GM18870 (cell line): ENCODE results near the gene FAM107B.

Experiments
- ATAC-seq: cut with Tn5 transposase; IDR thresholded peaks from one replicate; pipeline ENCODE4 v1.9.1; 2021; ENCODE audit warnings: moderate library complexity; ENCODE audit not compliant: unreplicated experiment

FAM107B gene

DNA sequence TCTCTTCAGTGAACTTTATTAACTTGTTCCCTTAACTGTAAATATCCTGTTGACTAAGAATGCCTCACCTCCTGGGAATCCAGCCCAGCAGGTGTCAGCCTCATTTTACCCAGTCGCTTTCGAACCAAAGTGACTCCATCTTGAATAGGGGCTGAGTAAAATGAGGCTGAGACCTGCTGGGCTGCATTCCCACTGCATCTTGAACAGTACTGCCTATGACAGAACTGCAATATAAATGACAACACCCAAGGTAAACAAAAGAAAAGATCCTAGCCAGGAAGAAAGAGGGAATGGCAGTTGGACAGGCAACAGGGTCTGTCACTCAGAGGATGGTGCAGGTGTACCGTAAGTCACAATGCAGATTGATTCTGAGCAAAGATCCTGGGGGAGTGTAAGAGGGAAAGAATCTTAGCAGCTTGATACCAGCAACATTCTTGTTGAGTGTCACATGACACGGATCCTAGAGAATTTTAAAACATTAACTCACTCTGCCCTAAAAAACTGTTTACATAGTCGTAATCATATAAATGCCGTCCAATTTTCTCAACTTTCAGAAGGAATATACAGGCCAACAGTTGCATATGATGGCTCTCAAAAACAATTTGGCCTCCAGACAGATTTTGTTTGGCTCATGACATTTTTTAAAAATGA lies 4.4 kb upstream of the FAM107B start:
- ATAC-seq, result no peak

DNA sequence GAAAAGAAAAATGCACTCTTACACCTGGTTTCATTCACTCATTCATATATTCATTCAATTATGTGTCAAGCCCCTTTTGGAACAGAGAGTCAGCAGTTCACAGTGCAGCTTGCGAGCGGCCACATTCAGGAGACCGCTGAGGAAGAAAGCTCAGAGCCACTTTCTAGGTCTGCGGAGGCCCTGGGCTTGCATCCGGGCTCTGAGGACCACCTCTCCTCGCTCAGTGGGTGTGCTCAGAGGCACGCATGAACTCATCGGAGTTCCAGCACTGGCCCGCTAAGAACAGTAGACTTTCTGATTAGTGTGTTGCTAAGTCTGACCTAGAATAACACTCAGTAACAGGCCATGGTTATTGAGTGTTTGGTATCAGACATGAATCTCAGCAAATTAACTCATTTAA lies 1.8 kb upstream of the FAM107B start:
- no peak for ATAC-seq

DNA sequence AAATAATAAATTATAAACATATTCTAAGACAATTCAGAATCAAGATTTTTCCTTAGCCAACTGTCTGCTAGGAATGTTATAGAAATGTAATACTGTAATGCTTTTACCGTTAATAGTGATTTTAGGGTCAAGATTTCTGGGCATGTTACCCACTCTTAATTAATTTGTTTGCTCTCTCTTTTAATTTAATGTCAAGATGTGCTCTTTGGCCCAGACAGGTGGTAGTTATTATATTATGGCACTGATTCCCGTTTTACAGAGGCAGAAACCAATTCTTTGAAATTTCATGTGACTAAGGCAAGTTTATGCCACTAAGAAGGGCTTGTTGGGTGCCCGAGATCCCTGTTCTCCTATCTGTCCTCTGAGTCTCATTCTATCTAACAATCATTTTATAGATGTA lies 959 bp upstream of the FAM107B start:
- ATAC-seq, result no peak

DNA sequence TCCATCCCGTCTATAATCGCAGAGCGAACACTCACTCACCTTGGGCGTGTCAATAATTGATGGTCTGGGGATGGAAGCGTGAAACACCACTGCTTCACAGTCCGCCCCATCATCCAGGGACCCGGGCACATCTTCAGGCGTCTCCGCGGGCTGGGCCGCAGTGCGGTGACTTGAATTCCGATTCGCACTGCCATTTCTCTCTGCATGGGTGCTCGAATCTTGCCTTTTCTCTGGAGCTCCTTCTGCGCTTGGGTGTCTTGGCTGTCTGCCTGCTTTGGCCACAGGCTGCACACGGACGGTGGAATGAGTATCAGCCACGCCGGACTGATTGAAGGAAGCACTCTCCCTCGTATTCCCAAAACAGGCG lies 500 bp downstream of the FAM107B start:
- no peak for ATAC-seq

DNA sequence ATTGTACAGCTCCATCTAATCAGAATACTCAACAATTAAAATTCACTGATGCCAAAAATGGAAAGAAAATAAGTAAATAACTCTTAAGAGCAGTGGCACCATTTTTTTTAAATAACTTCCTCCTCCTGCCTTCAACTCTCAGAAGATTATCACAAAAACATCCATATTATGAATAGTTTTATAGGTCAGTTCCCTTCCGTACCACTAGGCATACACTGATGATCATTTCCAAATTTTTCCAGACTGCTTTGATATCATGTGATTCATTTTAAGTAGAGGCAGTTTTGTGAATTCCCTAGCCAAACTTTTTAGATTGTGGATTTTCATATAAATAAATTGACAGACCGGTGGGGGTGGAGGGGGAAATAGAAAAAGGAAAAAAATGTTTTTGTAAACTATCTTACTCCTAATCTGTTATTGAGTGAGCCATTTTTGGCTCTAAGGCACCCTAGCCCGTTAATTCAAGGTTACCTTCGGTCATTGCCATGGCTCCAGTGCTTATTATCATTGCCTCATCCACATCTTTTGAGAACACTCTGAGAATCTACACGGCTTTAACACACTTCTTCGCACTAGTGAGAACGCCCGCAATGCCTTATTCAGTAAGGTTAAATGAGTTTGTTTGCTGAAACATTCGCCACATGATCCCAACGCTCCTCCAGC lies 1.0 kb downstream of the FAM107B start:
- no peak for ATAC-seq

DNA sequence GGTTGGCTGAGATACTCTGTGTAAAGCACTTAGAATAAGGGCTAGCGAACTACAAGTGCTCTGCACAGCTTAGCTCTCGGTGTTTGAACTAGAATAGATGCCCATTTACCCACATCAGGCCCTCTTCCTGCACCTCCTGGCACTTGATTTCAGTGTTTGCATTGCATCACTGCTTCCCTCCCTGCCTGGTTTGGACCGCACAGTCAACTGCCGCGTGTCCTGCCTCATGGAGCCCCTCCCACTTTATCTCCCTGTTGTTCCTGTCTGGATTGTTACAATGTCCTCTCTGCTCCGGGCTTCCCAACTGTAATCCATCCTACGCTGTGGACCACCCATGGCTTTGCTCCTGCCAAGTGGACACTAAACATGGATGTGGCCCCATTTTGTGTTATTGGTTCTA lies 2.3 kb downstream of the FAM107B start:
- ATAC-seq, result no peak

DNA sequence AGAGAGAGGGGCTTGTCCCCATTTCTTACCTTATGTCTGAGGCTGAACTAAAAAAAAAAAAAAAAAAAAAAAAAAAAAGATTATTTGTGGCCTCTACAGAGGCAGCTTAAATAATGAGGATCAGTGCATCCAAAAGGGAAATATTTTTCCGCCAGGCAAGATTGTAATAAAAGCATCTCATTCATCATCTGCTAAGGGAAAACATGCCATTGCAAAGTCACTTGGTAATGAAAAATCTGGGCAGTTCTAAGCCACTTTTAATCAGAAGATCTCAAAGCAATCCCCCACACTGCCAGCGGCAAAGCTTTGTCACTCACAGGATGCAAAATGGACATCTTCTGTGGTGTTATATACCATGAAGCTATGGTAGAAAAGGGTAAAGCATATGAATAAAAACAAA lies 3.8 kb downstream of the FAM107B start:
- no peak for ATAC-seq

DNA sequence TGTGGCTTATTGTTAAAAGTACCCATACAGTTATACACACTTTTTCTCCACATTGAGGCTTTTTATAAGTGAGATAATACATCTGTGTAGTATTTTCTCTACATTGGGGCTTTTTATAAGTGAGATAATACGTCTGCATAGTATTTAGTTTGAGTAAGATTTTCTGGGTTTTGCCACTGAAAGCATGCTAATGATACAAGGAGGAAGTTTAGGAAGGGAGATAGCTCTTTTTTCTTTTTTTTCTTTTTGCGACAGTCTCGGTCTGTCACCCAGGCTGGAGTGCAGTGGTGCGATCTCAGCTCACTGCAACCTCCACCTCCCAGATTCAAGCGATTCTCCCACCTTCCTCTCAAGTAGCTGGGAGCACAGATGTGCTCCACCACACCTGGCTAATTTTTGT lies 13.3 kb downstream of the FAM107B start:
- no peak for ATAC-seq

DNA sequence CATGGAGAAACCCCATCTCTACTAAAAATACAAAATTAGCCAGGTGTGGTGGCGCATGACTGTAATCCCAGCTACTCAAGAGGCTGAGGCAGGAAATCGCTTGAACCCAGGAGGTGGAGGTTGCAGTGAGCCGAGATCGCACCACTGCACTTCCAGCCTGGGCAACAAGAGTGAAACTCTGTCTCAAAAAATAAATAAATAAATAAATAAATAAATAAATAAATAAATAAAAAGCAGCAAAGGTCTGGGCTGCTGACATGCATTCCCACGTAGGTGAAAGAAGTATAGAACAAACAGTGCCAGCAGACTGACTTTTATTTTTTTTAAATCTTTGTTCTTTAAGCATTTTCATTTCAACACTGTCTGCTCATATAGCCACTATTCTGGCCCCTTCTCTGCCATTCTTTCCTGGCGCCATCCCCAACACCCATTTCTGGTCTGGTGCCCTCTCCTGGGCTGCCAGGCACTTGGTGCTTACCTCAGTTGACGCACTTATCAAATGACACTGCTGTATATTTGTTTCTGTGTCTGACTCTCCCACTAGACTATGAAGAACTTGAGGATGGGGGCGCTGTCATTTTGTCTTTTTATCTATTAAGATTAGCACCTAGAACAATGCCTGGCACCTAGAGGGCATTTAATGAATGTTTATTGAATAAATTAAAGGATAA lies 15.6 kb downstream of the FAM107B start:
- no peak for ATAC-seq

DNA sequence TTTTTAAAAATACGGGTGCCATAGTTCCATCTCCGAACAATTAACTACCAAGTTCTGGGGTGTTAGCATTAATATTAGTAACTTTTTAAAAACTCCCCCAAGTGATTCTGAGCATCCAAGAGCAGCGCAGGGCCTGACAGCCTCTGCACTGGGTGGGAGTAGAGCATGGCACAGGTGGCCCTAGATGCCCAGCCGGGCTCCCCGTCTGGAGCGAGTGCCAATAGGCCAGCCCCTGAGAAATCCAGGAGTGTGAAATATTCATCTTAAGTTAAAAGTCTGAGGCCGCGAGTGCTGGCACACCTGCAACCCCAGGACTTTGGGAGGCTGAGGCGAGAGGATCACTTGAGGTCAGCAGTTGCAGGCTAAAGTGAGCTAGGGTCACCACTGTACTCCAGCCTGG lies 16.2 kb downstream of the FAM107B start:
- no peak for ATAC-seq

DNA sequence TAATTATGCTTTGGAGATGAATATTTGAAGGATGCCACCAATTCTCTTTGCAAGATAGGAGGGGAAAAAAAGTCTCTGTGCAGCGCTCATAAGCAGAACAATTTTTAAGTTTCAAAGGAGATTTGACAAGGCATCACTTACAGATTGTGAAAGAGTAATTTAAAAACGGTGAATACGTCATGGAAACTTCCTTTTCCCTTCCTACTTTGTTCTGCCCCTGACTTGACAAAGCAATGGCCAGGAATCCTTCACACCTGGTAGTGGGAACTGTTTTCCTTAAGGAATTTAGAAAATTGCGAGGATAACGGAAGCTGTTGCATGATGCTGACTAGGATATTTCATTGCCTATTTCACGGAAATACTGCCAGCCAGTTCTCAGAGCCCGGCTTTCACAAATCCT lies 16.7 kb downstream of the FAM107B start:
- no peak for ATAC-seq

DNA sequence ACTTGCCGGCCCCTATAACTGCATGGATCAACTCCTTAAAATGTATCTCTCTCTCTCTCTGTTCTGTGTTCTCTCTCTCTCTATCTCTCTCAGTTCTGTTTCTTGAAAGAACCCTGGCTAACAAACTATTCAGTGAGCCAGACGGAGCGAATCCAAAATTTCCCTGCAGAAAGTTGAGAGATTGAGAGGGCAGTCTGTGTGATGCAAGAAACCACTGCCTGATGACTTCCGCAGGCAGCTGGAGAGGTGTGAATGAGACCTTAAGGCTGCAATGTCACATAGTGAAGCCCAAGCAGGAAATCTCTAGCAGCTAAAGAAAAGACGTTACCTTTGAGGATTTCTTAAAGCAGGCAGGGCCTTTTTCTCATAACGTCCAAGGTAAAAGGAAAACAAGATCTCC lies 17.3 kb downstream of the FAM107B start:
- ATAC-seq, result no peak

DNA sequence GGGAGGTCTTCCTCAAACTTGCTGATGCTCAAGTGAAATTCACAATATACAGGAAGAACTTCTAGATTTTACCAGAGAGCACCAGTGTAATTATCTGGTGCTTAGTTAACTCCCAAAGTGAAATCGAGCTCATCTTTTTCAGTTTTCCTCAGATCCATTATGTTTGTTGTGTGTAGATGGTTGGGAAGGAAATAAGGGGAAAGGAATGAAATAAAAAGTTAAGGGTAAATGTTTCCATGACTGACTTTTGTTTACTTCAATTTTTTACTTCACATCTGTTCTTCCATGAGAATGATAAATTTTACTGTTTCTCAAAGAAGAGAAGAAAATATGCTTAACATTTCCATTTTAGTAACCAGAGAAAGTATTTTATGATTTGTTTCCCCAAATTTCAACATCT lies 21.3 kb downstream of the FAM107B start:
- no peak for ATAC-seq

DNA sequence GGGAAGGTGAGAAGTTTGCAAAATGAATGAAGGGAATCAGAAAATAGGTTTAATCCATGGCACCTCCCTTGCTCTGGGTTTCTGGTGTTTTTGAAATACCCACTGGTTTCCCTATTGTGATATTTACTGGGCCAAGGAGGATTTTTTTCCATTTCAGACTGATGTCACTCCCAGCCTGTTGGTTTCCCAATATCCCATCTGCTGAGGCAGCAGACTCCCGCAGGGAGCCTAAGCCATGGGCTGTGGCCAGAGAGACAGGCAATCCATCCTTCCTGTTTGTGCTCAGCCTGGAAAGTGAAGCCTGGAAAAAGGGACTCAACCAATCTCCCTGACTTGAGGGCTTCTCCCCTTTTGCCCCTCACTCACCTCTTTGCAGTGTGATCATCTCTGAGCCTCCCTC lies 22.8 kb downstream of the FAM107B start:
- ATAC-seq, result no peak

DNA sequence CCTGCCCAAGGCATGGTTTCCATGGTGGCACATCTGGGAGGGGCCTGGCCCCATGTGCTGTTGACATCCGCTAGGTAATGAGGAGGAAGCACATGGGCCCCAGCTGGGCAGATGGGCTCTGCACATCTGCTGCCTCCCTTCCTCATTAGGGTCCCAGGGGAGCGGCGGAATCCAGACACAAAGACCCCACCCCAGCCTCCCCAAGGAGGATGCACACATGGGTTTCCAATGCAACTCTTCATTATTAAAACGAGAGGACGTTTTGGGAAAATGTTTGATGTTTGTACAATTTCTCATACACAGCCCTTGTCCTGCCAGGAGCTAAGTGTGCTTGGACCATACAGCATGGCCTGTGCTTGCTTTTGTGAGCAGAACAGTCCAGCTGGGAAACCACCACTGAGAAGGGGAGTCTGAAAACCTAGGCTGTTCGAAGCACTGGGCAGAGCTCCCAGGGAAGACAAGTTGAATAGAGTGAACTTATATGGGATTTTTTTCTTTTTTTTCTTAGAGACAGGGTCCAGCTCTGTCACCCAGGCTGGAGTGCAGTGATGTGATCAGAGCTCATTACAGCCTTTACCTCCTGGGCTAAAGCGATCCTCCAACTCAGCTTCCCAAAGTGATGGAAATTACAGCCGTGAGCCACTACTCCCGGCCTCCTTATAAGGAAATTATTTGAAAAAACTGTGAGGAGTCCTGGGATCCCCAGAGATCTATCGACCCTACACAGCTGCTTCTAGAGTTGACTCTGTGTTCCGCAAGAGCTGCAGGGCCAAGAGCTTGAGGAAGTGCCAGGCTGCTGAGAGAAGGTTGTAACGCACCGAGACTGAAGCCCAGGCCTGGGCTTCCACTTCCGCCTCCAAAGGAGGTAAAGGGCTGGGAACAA lies 23.4 kb downstream of the FAM107B start:
- ATAC-seq, result no peak

DNA sequence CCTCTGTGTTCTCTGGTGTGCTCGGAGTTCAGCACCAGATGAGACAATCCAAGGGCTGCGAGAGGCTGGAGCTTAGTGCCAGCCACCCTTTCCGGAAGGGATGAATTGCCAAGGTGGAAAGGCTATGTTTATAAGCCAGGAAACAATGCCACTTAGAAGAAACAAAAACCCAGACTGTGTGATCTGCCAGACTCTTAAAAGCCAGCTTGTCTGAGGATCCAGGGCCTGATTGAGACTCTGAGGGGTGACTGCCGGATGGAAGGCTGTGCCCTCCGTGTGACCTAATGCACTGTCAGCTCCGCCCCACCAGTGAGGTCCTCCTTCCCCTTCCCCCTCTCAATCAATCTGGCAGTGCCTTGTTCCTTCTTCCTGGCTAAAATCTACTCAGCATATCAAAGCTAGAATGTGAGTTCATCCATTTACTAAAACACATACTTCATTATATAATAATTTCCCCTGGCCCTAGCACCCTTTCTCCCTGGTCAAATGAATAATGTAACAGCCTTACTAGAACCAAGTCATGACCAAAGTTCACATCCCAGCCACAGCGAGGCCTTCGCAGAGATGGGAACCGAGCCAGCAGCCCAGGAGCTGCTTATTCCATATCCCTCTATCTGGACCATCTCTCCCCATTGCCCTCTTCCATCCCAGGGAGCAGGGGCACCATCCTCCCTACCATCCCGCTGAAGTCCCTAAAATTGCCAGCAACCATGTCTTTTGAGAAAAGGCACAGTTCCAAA lies 25.5 kb downstream of the FAM107B start:
- no peak for ATAC-seq

DNA sequence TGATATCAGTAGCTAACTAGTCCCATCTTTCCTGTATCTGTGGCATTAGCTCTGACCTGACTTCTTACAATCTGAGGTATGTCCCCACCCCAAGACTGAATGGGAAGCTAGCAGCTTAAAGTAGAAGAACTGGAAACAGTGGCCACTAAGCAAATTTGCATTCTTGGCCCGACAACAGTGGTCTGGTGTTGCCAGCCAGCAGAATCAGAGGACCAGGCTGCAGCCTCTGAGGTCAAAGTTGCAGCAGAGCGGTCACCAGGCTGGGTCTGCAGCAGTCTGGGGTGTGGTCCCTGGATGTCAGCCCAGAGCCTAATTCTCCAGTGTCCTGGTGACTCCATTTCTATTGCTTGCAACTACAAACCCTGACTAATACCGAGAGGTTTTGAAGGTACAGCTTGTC lies 26.3 kb downstream of the FAM107B start:
- no peak for ATAC-seq

DNA sequence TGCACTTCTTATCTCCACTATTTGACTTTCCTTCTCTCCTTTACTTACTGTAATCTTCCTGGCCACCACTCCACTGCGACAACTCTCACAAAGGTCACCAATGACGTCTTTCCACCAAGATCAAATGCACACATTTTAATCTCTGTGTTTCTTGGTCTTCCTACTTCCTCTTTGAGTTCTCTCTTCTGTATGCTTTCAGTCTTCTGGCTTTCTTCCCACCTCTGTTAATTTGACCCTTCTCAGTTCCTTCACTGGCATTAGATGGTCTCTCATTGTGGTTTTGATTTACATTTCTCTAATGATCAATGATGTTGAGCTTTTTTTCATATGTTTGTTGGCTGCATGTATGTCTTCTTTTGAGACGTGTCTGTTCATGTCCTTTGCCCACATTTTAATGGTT lies 31.9 kb downstream of the FAM107B start:
- peak; percentile 94 for ATAC-seq

DNA sequence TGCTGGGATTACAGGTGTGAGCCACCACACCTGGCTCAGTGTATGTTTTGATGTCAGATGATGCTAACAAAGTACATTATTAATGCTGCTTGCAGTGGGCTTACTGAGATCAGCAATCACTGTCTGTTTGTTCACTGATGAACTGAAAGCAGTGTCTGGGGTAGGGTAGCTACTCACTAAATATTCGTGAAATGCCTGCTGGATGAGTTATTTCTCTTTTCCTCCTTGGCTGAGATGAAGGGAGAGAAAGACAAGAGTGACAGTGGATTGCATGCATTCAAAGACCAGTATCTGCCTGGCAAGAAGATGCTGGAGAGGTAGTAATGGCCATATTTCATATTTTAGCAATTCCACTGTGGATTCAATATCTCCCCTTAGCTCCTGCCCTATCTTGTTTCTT lies 32.3 kb downstream of the FAM107B start:
- peak; percentile 13 for ATAC-seq

DNA sequence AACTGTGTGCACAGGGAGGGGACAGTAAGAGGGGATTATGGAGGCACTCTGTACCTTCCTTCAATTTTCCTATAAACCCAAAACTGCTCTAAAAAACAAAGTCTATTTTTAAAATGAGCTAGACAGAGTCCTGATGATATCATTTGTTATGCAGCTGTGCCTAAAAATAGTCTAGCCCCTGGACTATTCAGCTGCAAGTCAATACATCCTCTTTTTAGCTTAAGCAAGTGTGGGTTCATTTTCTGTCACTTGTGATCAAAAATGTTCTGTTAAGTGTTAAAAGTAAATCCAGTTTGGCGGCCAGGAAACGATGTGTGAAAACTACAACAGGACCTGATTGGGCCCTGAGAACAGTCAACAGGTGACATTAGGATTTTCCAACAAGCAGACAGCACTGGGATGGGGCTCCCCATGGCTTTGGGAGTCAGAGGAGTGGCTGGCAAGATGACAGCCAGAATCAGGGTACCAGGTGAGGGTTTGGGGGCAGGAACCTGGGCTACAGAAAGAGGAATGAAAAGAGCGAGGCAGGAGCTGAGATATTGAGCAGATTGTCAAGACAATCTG lies 33.9 kb downstream of the FAM107B start:
- no peak for ATAC-seq
